Measurements from ENCODE around the gene SLIT1.

GRCh38 chr10:97144297-97144696, 41.5 kb downstream of the SLIT1 start:
- TF ChIP-seq CTCF (IDR thresholded peaks at IDR 0.05) = no peak
- TF ChIP-seq EZH2 (IDR thresholded peaks at IDR 0.05; ENCODE audit: borderline replicate concordance, insufficient read depth, low read depth, low read length, poor library complexity, severe bottlenecking) = no peak
